Activated naive CD4-positive, alpha-beta T cell treated with anti-CD3 and anti-CD28 coated beads, Interleukin-2, amount 50 U/mL, for 16 hours (primary cell): ENCODE measurements around the gene C19orf73.

Experiments
- DNase-seq: peaks from one replicate; pipeline ENCODE4 v3.0.0-alpha.2; 2020

The C19orf73 gene

DNA sequence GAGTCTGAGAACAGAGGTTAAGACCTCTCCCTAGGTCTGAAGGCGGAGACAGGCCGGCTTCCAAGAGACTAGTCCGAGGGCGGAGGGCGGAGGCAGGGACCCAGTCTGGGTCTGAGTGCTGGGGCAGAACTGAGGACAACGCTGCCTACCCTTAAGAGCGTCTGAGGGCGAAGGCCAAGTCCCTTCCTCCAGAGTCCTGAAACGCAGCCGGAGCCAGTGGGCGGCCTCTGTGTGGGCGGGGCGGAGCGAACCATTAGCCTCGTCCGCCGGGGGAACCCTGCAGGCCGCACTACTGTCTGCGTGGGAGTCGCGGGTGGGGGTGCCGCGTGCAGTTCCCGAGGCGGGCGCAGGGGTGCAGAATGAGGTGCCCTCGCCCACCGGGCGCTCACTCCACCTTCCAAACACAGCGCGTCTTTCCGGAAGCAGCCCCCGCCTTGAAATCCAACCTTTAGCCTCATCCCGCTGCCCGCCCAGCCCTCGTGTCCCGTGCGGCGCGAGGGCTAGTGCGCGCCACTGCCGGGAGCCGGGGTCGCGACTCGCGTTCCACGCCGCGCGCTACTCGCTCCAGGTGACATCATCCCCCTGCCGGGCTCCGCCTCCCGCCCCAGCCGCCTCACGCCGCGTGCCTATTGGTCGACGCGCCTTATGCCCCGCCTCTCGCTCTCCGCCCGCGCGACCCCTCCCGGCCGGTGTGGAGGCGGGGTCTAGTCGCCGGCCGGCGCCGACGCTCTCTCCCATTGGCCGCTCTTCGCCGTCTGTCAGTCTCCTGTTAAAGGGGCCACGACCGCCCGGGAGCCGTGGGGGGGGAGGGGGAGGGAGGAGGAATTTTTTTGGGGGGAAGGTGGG, at the start of gene C19orf73:
Gene C19orf73 (minus strand): TSS at position 579 of the 846 bp plus-strand sequence. CDS start 121 bp downstream, at position 458.
- DNase-seq, result peak; percentile 94

GRCh38 chr19:49168421-49168820, 49.5 kb upstream of the C19orf73 start:
- no peak for DNase-seq

- no peak for DNase-seq
These were observed 49.0 kb upstream of the C19orf73 start for GRCh38 chr19:49167857-49168409.

DNA sequence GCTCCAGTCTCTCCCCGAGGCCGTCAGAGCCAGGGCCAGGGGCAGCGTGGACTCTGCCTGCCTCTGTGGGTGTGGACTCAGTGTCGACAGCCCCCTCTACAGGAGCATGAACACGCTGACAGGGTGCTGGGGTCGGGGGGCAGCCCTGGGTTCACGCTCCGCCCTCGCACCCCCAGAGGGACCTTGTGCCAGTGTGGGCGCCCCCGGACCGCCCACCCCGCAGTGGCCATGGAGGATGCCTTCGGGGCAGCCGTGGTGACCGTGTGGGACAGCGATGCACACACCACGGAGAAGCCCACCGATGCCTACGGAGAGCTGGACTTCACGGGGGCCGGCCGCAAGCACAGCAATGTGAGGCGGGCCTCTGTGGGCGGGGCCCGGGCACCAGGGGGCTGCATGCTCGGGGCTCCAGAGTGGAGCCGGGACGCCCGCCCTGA, 46.9 kb upstream of the C19orf73 start:
- DNase-seq, result no peak

- no peak for DNase-seq
These were observed 46.3 kb upstream of the C19orf73 start for GRCh38 chr19:49165111-49165750.

GRCh38 chr19:49161987-49162386, 43.0 kb upstream of the C19orf73 start:
- no peak for DNase-seq

- DNase-seq, result no peak
These were observed 41.7 kb upstream of the C19orf73 start for GRCh38 chr19:49160450-49161189.

DNA sequence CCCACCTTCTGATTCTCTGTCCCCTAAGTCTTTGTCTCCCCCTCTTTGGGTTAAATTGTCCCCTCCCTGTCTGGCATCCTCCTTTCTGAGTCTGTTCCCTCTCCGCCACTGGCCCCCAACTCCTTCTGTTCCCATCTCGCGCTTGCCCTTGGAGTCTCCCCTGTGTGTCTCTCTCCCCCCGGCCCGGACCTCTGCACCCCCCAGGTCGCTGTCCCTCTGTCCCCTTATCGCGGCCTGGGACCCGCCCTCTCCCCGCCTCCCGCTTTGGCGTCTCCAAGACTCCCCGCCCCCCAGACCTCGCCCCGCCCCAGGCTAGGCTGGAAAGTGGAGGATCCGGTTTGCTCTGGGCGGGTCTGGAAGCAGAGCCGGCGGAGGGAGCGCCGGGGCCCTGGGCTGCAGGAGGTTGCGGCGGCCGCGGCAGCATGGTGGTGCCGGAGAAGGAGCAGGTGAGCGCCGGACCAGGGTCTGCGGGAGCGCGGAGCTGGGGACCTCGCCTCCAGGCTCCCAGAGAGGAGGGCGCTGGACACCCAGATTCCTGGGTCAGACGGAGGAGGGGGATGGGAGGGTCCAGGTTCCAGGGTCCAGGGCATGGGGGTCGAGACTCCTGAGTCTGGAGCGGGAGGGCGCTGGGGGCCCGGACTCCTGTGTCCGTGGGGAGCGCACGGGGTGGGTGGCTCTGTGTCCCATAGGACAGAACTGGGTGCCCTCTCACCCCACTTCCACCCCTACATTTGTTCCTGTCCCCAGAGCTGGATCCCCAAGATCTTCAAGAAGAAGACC, 38.7 kb upstream of the C19orf73 start, which contains the start of gene TRPM4:
Gene TRPM4 (plus strand): TSS at position 348 of the 780 bp plus-strand sequence. CDS start 75 bp downstream, at position 423.
- DNase-seq, result peak; percentile 56

DNA sequence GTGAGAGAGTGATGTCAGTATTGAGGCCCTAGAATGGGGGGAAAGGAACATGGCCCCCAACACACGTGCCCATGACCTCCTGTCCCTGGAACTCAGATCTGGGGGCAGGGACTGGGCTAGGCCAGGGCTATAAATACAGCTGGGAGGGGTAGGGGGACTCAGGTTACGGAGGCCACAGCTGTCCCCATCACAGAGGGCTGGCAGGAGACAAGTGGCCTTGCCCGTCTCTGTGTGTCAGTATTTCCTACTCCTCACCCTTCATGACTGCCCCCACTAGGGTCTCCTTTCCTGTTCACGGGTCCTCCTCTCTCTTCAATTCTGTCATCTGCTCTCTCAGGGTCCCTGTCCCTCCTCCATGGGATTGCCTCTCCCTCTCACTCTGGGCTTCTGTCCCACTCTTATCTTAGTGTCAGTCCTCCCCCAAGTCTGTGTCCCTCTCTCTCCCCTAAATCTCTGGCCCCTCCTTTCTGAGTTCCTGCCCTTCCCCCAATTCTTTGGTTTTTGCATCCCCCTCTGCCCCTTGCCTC, 36.9 kb upstream of the C19orf73 start:
- DNase-seq, result no peak

DNA sequence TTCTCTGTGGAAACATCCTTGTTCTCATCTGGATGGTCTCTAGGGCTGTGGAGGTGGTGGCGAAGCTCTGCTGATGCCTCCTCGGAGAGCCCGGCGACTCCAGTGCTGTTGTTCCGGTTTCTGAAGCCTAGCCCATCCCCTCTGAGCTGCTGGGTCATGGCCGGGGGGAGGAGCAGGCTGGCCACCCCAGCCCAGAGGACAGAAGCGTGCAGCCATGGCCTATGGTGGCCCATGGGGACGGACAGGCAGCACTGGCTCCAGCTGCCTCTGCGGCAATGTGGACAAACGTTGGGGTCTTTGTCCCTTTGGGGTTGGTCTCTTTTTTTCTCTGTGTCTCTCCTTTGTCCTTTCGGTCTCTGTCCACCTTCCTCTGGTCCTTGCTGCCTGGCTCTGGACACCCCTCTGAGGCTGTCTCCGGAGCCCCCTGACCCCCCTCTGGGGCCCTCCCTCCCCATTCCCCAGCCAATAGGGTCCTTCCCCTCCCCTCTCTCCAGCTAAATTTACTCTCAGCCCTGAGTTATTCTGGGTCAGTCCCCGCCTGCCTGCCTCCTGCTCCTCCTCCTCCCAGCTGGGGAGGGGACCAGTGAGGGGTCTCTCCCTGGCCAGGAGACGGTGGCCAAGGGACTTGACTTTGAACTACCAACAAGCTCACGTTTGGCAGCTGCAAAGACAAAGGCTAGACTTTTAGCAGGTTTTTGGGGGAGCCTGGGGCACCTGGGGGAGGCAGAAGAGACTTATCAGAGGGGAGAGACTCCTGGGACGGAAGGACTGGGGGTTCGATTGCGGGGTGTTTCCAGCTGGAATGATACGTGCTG, 36.3 kb upstream of the C19orf73 start, which contains the start of gene HRC:
Gene HRC (minus strand): TSS at position 392 of the 815 bp plus-strand sequence. CDS start 159 bp downstream, at position 233.
- DNase-seq, result no peak

GRCh38 chr19:49154279-49154678, 35.3 kb upstream of the C19orf73 start:
- no peak for DNase-seq

DNA sequence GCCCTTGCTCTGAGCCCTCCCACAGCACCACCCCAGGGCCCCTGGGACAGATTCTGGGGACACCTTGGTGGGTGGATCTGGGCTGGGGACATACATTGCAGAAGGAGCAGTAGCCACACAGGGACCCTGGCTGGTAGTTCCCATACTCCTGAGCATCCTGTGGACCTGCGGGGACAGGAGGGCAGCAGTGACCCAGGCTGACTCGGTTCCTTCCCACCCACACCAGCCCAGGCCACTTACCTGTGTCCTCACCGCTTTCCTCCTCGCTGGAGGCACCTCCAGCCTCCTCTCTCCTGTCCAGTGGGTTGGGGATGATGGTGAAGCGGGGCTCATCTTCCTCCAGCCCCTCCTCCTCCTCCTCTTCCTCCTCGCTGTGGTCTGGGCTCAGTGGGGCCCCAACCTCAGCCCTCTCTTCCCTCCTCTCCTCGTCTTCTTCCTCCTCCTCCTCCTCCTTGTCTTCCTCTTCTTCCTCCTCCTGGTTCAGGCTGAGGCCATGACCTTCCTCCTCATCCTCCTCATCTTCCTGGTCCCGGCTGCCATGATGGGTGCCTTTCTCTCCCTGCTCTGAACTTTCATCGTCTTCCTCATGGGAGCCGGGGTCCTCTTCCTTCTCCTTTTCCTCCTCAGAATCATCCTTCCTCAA, 34.3 kb upstream of the C19orf73 start:
- DNase-seq, result no peak

GRCh38 chr19:49152119-49152550, 33.2 kb upstream of the C19orf73 start:
- no peak for DNase-seq

GRCh38 chr19:49151267-49152118, 32.5 kb upstream of the C19orf73 start:
- DNase-seq, result peak; percentile 45

DNA sequence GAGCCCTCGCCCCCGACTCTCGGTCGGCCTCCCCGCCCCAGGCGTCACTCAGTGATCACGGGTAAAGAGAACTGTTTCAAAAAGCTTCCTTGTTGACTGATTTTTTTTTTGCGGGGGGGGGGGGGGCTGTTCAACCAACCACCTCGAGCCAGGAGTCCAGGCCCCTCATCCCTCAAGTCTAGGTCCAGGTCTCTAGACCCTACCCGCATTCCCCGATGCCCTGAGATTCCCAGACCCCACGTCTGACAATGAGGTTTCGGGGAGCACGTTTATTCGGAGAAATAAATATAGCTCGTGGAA, 32.0 kb upstream of the C19orf73 start:
- DNase-seq, result no peak

- DNase-seq, result peak; percentile 27
These were observed 31.4 kb upstream of the C19orf73 start for GRCh38 chr19:49150106-49150943.

- no peak for DNase-seq
These were observed 30.7 kb upstream of the C19orf73 start for GRCh38 chr19:49149652-49150105.
